Fibroblast of skin of right biceps (primary cell): ENCODE measurements around the gene NT5C1B.
"Not testable (repeated sequence)": the region's sequence is repeated elsewhere in the genome, so short reads cannot be mapped to it uniquely, and the experiment has no call there.

Experiments used
- DNase-seq: peaks from one replicate; pipeline ENCODE4 v3.0.0-alpha.2; 2013

The NT5C1B gene

DNA sequence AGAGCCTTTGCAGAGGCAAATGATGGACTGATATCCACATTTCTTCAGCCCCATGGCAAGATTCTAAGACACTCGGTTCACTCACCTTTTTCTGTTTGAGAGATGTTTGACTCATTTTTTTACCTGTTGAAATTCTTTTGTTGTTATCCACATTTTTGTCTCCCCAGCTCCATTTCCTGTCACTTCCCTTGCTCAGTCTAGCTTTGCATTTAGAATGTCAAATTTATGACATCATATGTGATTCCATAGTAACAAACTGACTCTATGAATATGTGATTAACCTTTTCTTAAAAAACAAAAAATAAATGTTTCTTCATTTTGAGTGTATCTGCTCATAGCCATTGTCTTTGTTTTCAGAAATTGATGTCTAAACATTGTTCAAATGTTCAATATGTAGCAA, at the start of gene NT5C1B:
TSS of gene NT5C1B (minus strand) at position 216 of the 400 bp plus-strand sequence. CDS start at position 115, 101 bp downstream.
- no peak for DNase-seq

DNA sequence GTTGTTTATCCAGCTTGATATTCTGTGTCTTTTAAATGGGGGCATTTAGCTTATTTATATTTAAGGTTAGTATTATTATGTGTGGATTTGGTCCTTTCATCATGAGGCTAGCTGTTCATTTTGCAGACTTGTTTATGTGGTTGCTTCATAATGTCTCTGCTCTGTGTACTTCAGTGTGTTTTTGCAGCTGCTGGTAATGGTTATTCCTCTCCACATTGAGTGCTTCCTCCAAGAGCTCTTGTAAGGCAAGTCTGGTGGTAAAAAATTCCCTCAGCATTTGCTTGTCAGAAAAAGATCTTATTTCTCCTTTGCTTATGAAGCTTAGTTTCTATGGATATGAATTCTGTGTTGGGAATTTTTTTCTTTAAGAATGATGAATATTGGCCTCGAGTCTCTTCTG, 47.8 kb upstream of the NT5C1B start:
- no peak for DNase-seq

DNA sequence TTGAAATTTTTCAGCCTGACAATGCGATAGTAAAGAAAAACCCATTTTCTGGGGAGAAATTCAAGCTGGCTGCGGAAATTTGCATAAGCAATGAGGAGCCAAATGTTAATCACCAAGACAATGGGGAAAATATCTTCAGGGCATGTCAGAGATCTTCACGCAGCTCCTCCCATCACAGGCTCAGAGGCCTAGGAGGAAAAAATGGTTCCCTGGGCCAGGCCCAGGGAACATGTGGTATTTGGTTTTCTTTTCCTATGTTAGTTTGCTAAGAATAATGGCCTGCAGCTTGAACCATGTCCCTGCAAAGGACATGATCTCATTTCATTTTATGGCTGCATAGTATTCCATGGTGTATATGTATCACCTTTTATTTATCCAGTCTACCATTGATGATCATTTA, 43.3 kb upstream of the NT5C1B start:
- DNase-seq: not testable (repeated sequence)

DNA sequence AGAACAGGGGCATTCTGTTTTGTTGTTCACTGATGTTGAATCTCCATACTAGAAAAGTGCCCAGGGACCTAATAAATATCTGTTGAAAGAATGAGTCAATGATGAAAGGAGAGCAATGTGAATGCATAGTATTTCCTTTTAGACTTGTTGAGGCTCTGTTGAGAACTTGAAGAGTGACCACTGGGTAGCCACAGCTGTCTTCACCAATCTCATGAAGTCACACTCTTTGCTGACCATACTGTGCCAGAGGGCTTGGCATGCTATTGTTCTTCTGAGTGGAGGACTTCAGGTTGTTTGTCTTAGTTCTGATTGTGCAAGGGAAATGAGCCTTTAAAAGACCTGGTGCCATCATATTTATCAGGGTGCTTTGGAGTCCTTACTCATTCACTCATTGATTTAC, 41.6 kb upstream of the NT5C1B start:
- no peak for DNase-seq

DNA sequence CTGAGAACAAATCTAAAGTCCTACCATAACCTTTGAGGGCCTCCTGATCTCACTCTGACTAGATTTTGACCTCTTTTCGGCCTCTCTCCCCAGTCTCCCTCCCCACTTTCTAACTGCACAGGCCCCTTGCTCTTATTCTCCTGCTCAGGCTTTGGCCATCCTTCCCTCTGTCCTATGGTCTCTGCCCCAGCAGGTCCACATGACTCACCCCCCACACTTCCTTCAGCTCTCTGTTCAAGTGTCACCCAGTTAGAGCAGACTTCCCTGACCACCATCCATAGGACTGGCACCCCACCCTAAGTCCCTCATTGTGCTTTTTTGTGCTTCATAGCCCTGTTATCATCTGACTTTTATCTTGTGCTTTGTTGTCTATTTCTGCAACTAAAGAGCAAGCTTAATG, 41.2 kb upstream of the NT5C1B start:
- peak; percentile 26 for DNase-seq

DNA sequence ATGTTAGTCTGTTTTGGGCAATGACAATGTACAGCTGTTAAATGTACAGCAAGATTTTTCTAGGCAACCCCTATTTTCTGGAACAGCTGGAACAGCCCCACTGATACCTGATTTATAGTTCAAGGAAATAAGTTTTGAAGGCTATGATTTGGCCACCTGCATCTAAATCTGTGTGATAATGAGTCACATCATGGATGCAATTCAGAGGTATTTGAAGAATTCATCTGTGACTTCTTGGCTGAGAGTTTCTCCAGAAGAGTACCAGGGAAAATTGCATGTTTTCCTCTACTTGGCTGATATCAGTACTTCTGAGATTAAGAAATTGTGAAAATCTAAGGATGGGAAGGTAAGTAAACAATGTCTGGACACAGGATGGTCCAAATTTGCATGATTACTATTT, 40.7 kb upstream of the NT5C1B start:
- peak; percentile 74 for DNase-seq

DNA sequence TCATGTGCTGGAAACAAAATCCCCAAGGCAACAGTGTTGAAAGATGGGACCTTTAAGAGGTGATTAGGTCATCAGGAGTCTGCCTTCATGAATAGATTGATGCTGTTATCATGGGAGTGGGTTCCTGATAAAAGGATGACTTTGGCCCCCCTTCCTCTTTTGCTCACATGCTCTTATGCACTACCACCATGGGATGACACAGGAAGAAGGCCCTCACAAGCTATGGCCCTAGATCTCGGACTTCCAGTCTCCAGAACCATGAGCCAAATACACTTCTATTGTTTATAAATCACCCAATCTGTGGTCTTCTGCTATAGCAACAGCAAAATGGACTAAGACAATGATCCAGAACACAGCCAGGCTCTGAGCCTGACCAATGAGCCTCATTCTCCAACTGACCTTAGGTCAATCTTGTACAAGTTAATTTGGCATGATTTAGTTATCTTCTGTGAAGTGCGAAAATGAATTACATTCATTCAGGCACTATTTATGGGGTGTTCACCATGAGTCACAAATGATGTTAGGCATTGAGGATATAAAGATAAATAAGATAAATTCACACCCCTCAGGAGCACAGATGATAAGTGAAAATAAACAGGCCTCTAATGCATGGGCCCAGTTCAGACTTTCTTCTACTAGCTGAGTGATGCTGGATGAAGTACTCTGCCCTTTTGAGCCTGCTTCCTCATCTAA, 37.7 kb upstream of the NT5C1B start:
- peak; percentile 51 for DNase-seq

DNA sequence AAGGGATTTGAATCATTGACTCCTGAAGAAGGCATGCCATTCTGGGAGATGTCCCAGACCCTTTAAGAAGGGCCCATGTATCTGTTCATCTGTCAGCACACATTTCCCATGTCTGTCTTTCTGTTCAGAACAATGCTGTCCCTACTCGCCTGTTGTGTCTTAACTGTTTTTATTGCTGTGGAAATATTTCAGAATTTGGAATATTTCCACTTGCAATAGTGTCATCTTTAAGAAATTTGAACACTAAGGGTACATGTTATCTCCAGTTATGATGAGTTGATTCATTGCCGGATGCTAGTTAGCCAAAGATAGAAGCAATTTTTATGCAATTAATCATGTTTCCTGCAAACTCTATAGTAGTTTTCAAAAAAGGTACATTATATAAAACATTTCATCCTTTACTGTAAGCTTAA, 36.9 kb upstream of the NT5C1B start:
- peak; percentile 95 for DNase-seq

DNA sequence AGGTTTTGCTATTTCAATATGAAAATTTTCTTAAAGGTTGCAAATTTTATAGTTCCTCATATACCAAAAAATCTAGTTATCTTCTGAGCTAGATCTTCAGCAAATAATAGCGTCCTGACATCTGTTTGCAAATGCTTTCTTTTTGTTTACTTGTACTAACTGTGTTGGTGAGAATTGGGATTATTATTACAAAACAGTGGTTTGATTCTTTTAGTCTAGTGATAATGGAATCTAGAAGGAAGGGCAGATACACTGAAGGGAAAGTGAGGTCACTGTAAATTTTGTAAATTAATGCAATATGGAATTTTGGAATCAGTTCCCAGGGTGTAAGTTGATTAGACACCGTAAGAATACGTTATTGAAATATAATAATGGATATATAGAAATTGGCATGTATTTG, 36.2 kb upstream of the NT5C1B start:
- DNase-seq: no peak

DNA sequence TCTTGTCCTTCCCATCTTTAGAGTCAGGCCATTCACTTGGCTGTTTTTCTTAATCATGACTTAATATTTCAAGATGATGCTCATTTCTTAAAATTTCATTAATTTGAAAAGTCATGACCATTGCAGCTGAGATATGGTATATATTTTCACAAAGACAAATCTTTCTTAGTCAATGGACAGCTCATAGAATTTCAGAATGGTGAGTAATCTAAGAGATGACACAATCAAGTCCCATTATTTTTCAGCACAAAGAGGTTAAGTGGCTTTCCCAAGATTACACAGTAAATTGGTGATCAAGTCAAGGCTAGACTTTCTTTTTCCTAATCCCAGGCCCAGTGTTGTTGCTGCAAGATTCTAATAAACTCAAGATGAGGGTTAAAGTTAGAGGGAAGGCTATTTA, 34.4 kb upstream of the NT5C1B start:
- peak; percentile 82 for DNase-seq

DNA sequence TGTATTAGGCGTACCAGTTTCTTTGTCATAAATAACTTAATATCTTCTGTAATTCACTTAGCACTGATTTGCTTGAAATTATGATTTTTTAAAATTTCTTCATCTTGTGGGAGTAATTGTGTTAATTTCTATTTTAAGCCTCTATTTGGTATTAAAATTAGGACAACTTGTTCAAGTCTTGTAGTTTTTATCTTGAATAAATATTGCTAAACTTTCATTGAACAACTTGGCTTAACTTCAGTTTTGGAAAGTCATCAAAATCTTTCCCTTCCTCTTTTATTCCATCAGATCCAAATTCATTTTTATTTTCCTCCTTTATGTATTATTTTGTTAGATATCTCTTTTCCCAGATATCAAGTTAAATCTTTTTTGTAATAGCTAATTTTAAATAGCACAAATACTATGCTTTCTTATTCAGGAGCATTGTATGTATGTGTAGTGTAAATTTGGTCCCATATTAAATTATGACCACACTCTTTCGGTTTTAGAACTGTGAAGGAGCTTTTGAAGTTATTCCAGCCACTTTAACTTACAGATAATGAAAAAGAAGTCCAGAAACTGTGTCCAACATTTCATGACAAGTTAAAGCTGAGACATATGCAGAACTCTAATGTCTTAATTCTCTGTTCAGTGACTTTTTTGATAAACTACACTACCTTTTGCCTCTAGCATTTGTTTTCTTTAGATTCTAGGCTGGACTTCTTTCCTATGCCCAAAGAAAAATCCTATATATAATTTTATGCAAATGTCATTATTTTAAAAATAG, 31.7 kb upstream of the NT5C1B start:
- no peak for DNase-seq

DNA sequence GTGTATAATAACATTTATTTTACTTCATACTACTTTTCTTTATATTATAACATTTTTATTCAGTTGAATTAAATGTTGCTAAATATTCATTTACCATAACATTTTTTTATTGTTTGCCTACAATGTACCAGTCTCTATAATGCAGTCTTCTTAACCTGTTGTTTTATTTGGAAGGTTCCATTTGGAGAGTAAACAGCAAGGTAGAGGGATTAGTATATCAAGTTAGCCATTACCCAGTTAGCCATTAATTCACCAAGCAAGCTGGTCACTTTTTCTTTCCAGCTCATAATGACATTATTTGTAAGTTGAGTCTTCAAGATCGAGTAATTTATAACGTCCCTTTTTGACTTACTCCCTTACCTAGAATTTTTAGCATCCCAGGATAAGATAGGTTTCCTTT, 29.7 kb upstream of the NT5C1B start:
- no peak for DNase-seq

DNA sequence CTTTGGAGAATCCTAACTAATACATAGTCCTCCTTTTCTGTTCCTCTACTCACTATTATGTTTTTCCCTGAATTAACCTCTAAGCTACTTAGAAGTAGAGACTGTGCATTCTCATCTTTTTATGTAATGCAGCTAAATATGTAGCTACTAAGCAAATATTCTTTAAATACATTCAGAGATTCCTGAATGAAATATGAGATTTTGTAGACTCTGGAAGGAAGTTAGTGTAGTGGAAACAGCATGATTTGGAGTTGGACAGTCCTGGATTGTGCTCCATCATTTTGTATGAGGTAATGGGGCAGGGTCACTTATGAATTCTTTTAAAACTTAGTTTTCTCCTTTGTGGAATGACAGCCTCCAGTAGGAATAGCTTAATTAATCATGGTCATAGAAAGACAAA, 24.7 kb upstream of the NT5C1B start:
- DNase-seq: peak; percentile 58

DNA sequence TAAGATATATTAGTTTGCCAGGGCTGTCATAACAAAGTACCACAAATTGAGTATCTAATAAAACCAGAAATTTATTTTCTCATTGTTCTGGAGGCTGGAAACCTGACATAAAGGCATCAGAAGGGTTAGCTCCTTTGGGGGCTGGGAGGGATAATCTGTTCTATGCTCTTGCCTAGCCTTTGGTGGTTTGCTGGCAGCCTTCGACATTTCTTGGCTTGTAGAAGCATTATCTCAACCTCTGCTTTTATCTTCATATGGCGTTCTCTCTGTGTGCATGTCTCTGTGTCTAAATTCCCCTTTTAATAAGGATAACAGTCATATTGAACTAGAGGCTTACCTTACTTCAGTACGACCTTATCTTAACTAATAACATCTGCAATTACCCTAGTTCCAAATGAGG, 22.8 kb upstream of the NT5C1B start:
- DNase-seq: no peak

DNA sequence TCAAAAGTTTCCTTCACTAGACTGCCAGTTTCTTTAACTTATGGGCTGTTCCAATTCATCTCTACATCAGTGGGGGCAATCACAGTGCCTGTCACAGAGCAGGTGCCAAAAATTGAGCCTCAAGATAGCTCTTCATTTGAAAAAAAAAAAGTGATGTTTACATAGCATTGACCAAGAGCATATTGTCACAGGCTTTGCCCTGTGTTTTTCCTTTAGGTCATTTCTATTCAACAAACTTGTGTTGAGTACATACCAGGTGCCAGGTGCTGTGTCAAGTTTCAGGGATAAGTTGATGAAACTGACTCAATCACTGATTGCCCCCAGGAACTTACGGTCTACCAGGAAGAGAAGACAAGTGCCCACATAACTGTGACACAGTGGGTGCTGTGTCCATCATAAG, 22.2 kb upstream of the NT5C1B start:
- no peak for DNase-seq

DNA sequence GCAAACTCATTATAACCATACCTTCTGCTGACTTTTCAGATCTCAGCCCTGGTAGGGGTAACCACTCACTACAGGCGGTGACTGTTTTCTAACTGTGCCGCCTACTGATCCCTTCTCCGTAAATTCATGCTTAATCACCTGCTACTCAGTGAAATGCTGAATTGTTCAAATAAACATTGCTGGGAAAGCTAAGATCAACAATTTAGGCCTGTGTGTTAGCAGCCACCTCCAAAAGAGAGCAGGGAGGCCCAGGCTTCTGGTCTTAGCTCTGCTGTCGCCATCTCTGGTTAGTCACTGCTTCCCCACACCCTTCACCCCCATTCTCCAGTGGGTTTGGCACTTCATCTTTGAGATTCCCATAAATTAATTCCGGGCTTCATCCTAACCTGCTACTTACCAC, 21.8 kb upstream of the NT5C1B start:
- peak; percentile 33 for DNase-seq

DNA sequence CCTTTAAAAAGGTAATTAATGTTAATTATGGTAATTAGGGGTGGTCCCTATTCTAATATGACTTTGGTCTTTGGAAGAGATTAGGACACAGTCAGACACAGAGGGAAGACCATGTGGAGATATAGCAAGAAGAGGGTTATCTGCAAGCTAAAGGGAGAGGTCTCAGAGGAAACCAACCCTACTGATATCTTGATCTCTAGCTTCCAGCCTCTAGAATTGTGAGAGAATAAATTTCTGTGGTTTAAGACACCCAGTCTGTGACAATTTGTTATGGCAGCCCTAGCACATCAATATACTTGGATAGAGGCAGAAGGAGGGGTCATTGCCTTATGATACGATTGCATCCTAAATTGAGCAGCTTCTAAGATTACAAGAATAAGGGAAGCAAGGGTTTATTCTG, 21.3 kb upstream of the NT5C1B start:
- DNase-seq: no peak

DNA sequence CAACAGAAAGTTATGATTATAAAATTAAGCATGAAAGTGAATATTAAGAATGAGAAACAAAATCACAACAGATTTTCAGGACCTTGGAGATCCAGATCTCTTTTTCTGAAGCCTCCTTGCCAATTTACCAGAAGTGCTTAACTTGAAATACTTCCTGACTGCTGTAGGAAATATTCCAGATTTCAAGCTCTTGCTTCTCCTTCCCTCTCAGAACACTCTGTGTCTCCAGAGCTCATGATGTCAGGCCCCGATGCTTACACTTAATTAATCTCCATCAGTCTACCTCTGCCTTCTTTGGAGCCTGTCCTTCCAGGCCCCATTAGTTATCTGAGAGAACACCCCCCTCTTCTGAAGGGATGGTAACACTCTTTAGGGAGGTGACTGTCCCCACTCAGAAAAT, 20.7 kb upstream of the NT5C1B start:
- DNase-seq: no peak

DNA sequence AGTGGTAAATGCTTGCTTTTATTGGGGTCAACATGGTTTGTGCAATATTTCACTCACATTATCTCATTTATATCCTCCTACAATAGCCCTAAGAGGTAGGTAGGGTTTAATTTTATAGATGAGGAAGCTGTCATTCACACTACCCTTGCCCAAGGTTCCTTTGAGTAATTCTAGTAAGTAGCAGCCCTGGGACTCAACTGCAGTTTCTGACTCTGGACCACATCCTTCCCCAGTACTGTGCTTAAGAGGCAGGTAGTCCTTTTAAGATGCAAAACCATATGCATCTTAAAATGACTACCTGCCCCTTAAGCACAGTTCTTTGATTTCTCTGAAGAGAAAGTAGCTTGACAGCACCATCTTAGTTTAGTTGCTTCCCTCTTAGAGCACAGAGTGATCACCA, 15.7 kb upstream of the NT5C1B start:
- no peak for DNase-seq

DNA sequence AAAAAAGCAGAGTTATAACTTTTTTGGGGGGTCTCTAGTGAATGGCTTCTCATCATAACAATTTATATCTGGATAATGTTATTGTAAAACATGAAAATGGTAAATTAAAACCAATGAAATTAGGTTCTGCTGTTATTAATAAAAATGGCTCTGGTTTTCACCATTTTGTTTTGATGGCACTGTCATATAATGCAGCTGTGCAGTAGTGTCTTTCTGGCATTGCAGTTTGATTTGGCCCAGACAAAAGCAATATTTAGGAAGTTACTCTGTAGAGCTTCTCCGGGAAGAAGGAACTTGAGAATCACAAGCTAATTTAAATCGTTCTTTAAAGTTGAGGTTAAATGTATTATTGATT, 15.1 kb upstream of the NT5C1B start:
- DNase-seq: no peak

DNA sequence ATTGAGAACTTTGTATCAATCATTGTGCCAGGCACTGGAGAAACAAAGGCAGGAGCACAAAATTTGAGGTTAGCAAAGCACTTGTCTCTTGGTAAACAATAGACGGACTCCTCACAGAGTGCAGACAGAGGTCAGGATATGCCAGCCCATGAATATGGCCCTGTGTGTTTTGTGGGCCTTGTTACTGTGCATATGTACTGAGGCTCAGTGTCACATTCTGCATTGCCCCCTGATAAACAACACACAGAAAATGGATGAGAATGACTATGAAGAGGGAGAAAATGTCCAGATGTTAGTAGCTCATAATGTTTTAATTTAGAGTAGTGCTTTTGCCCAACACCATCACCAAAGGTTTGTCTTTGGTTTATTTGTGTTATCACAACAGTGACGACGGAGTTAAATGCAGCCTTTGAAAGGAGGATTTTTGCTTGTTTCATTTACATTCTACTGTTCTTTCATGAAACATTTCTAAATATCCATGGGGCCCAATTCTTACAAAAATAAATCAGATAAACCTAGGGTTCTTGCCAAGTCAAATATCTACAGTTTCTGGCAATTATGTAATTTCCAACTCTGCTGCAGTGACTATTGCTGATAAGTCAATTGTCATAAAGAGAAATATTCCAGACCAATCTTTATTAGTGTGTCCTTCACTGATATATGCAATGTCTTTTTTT, 14.6 kb upstream of the NT5C1B start:
- DNase-seq: no peak

DNA sequence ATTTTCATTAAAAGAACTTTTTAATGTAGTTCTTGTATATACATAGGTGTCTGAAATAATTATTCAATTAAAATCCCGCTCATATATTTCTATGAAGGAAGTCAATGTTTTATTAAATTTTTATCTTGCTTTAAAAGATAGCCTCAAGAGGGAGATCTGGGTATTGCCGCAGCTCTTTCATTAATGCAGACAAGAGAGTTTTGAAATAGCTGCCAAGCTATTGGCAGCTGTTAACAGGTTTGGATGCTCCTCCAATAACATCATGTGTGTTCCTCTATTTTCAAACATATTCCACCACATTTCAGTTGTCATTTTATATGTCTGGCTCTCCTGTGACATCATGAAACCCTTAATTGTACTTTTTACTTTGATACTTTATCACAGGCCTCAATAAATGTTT, 12.9 kb upstream of the NT5C1B start:
- no peak for DNase-seq

DNA sequence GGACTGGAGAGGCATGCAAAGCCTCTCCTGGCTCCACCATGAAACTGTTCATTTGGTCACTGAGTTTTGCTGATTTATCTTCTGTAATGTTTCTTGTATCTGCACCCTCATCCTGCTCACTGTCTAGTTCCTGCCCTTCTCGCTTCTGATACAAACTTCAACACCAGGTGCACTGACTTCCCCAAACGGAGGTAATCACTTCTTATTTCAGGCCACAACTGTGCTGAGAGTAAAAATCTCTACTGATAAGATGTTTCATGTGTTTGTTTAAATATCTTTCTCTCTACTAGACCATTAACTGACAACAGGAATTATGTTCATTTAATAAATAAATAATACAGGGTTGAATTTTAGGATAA, 10.9 kb upstream of the NT5C1B start:
- no peak for DNase-seq

DNA sequence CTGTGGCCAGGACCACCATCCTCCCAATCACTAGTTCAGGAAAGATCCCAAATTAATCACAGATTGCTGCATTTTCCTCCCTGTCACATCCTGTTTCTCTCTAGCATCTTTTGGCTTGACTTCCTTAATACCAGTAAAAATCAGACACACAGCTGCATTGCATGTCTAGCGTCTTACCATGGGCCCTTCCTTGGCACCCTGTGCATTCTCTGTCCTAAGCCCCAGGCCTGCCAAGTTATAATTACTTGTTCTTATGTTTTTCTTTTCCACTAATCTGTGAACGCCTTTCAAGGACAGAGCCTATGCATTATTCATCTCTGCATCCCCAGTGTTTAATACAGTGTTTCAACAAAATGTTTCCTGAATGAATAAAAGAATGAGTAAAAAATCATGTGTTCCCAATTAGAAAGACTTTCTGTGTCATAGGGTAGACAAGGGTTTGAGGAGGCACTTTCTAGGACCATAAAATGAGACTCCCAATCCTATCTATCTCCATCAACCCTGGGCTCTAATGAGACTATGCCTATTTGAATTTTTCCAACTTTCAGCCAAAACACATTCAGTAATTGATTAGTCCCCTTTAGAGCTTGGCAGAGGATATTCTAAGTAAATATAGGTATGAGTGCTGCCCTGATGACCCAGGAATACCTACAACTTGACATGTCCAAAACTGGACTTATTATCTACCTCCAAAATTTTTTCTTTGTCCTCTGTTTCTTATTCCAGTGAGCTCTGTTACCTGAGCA, 10.3 kb upstream of the NT5C1B start:
- DNase-seq: peak; percentile 92
